CD4-positive, alpha-beta T cell treated with Interleukin-1 beta for 1 hour (primary cell): ENCODE results near the gene KLHL25.

ENCODE experiments used
- DNase-seq, 2 donors: peaks; one replicate each; pipeline ENCODE4 v3.0.0-alpha.2; 2020 to 2022

Gene KLHL25

DNA sequence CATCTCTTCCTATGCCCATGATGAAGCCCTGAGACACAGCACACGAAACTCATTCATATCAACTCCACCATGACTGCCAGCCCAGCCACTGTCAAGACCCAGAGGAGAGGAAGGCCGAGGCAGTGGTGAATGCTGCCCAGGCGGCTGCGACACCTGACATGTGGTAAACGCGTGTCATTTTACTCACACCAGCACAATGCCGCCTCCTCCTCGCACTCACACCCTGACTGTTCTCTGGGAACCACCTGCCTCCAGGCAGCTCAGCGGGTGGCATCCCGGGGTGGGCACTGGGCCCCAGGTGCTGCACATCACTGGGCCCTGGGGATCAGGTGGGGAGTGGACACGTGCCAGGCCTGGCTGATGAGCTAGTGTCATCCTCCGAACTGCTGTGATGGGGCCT, 21.5 kb downstream of the KLHL25 start:
- no peak for DNase-seq

- no peak for DNase-seq
Measured at GRCh38 chr15:85772668-85773067, 22.1 kb downstream of the KLHL25 start.

DNA sequence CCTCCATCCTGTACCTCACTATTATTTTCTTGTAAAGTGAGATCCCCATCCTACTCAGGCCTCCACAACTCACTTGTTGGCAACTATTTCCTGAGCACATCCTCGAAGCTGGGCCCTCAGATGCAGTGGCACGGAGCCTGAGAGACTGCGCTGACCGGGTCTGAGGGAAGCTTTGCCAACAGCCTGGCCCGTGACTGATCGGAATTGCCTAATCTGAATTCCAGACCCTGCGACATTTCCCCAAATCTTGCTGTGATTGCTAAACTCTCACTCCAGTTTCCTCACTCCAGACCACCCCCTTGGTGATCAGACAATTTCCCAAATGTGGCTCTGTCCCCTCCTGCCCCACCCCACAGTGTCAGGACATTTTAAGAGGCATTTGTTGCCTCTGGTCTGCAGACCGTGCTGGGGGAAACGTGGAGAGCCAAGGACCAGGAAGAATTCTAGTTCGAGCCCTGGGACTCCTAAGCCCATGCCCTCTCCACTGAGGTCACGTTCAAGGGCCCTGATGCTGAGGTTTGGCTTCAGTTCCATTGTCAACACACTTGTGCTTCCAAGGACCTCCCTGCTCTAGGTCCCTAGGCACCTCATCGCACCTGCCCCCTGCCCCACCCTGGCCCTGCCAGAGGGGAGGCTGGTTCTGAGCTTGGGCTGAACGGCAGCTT, 22.8 kb downstream of the KLHL25 start:
- DNase-seq, result no peak

DNA sequence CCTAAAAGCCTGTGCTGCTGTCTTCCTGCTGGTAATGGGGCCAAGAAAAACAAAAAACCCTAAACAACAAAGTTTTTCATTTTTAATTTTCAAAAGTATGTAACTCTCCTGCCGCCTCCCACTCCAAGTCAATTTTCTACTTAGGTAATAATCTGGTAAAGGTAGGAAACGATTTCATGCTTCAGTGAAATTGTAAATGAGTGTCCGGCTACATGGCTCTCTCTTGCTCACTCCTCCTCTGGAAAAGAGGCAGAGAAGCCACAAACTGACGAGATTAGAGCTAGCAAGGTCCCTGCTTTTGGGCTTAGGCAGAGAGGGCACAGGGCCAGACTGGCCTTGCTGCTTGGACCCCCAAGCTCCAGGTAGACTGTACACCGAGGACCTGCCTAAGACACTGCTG, 23.5 kb downstream of the KLHL25 start:
- DNase-seq, result no peak

GRCh38 chr15:85770096-85771041, 24.4 kb downstream of the KLHL25 start:
- no peak for DNase-seq

- no peak for DNase-seq
Measured at GRCh38 chr15:85769182-85769900, 25.4 kb downstream of the KLHL25 start.

- DNase-seq, result no peak
Measured at GRCh38 chr15:85768595-85769168, 26.0 kb downstream of the KLHL25 start.

DNA sequence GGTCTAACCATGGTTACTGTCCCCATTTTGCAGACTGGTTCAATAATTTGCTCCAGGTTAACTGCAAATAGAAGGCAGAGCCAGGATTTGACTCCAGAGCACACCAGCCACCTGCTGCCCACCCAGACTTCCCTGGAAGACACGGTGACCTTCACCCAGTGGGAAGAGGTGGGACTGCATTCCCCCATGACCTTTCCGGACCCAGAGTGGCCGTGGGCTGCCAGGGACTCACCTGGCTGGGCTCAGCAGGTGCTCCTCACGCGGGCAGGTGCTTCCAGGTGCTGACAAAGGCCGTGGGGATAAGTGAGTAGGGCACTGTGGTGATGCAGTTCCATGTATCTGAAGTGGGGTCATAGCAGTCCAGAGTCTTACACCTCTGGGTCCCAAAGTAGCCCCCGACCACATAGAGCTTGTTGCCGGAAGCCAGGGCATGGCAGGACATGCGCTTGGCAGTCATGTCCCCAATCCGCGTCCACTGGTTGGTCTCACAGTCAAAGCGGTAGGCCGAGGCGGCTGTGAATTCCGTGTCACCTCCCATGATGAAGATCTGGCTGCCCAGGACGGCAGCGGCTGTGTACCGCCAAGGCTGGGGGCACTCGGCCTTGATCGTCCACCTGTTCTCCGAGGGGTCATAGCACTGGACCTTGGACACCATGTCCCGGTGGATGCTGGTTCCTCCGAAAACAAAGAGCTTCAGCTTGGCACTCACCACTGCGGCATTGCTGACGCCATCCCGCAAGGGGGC, 26.8 kb downstream of the KLHL25 start:
- no peak for DNase-seq

DNA sequence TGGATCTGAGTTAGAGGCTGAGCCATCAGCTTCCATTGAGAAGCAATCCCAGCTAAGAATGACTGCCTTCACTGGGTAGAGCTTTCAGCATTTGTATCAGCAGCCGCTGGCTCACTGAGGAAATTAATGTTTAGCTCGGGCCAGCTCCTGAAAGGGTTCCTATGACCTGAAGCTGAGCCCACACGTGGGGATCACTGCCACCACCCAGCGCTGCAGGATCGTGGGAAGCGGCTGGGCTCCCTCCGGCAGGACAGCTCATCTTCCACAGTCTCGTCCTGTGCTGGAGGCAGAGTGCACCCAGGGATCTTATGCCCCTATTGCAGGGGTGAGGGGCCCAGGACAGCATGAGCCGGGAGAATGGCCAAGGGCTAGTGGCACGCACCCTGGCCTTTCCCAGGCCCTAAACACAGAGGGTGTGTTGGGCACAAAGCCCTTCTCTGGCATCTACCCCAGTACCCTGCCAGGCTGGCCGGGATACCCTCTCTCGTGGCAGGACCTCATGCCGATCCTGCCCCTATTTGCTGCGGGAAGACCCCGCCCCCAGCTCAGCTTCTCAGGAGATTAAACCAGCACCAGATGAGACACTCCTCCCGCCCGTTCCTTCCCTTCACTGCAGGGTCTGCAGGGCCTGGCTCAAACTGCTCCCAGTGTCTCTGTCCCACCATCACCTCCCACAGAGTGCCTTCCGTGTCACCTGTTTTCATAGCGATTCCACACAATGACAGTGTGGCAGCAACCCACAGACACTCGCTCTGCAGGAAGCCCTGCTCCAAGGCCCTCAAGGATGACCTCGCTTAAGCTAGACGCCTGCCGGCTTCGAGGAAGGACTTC, 28.5 kb downstream of the KLHL25 start:
- DNase-seq, result no peak

DNA sequence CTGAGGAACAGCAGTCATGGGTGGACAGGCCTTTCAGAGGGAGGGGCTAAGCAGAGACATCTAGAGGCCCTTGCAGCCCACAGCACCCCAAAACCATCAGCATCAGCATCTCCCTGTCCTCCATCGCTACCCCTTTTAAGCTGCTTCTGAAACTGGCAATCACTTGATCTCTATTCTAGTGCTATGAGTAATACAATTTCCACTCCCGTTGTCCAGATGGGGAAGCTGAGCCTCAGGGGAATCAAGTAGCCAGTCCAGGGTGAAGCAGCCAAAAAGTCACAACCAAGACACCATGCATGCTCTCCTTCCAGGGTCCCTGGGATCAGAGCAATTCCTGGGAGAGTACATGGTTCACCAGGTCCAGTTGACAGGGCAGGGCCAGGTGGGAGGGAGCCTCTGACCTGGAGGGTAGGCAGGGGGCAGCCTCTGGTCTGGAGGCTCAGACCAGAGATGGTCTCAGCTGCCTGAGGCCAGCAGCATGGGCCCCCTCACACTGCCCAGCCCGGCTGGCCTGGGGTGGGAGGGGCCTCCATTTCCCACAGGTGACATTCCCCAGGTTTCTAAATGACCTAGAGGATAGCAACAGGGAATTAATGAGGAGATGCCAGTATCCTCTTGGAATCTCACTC, 30.0 kb downstream of the KLHL25 start:
- no peak for DNase-seq

GRCh38 chr15:85763673-85764633, 30.8 kb downstream of the KLHL25 start:
- no peak for DNase-seq

DNA sequence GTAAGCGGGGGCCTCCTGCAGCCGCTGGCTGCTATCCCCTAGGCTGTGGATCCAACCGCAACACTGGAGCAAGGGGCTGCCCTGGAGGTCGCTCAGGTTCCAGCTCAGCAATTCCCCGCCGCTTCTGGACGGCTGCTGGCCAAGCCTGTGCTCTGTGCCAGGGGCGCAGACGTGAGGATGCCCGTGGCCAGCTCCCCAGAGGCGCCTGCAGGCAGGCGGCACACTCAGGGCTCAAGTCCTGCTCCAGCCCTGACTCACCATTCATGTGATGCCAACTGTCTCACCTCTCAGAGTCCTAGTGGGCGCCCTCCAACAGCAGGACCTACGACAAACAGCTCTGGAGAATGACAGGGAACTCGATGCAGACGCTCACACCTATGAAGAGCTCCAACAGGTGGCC, 31.6 kb downstream of the KLHL25 start:
- DNase-seq, result no peak

DNA sequence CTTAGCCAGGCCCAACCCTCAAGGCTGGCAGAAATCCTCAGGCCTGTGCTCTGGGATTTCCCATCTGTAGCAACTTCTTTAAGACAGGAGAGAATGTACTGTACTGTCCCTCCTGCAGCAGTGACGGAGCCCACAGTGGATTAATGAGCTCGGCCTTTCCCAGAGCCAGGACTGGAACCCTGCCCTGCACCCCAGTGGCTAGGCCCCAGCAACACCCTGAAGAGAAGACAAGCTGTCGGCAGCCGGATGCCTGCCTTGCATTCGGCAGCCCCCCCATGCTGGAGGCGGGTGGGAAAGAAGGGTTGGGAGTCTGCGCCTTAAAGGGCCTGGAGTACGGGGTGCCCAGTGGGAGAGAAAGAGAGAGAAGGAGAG, 32.0 kb downstream of the KLHL25 start:
- no peak for DNase-seq

DNA sequence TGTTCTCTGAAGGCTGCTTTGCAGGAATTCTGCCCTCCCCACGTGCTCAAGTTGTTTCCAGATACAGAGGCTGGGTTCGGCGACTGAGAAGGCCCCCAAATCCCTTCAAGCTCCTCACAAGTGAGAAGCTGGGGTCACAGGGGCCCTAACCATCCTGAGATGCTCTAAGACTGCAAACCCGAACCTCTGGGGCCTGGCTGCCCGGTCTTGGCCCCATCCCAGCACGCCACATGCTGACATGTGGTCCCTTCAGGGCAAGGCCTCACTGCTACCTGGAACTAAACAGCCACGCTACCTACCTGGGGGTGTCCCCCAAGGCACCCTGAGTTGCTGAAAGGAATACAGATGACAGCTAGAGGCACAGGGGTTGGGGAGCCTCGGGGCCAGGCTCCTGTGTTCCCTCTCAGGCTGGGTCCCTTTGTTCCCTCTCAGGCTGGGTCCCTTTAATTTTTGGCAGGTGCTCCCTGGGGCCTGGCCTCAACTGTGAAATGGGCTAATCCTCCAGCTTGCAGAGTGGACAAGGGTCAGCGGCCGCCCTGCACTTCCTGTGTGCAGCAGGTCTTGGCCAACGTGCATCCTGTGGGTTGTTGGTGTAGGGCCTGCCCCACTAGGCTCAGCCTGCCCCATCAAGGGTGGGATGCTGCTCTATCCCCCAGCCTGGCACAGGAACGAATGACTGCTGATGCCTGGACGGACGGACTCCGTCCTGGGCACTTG, 32.5 kb downstream of the KLHL25 start:
- no peak for DNase-seq

- no peak for DNase-seq
Measured at GRCh38 chr15:85761635-85762034, 33.1 kb downstream of the KLHL25 start.

DNA sequence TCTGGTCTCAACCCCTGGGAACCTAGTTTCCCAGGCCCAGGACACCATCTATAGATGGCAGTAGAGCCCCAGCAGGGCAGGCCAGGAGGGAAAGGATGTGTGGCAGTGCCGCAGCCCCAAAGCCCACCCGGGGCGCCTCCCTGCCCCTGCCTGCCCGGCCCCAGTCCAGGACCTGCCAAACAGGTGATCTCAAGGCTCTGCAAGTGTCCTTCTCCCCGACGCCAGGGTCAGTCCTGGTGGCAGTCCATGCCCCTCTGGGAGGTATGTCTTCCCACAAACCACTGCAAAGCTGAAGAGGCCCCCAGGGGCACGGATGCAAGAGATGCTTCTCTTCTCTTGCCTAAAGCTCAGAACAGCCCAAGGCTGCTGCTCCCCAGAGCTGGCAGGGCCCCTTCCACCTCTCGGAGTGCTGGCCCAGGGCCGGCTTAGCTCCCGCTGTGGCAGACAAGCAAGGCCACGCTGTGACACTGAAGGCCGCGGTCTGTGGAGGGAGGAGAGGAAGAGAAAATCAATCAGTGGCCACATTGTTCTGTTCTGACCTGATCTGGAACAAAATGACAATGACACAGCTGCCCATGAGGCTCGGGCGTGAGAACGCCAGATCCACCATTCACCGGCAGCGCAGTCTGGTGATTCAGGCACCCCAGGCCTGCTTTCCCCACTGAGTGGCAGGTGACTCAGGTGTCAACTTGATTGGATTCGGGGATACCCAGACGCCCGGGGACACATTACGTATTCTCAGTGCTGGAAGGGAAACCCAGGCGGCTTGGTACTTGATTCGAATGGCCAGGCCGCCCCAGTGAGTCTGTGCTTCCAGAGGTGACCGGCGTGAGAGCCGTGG, 34.0 kb downstream of the KLHL25 start:
- DNase-seq, result no peak

GRCh38 chr15:85760049-85760448, 34.7 kb downstream of the KLHL25 start:
- no peak for DNase-seq

- no peak for DNase-seq
Measured at GRCh38 chr15:85759376-85759775, 35.3 kb downstream of the KLHL25 start.
